Fibroblast of lung (primary cell): Measurements from ENCODE around the gene NOP9. TPM values are rescaled to one million over a fixed set of nuclear protein-coding genes. Genes with fewer than 3 reads are reported as not detected.

Experiments
- DNase-seq, 2 donors: peaks; one replicate each; pipeline versions ENCODE4 v3.0.0 to v3.0.0-alpha.2; 2010; ENCODE audit warnings: low read depth in 2 of 2
- H2AFZ ChIP-seq: 2 replicates; pipeline ENCODE4 v1.5.1; 2012; ENCODE audit warnings: low read length, control low read depth, inconsistent platforms
- H3K27ac ChIP-seq: 2 replicates; pipeline ENCODE4 v1.5.1; 2011; ENCODE audit warnings: low read length, control low read depth; ENCODE audit not compliant: insufficient read depth
- H3K27me3 ChIP-seq: 2 replicates; pipeline ENCODE4 v1.5.1; 2011; ENCODE audit warnings: mild to moderate bottlenecking, low read length; ENCODE audit not compliant: control insufficient read depth, insufficient read depth
- H3K36me3 ChIP-seq: 2 replicates; pipeline ENCODE4 v1.5.1; 2011; ENCODE audit warnings: low read length; ENCODE audit not compliant: control insufficient read depth, insufficient read depth
- H3K4me1 ChIP-seq: 2 replicates; pipeline ENCODE4 v1.5.1; 2011; ENCODE audit warnings: low read length; ENCODE audit not compliant: control insufficient read depth, insufficient read depth; ENCODE audit errors: extremely low read depth
- H3K4me2 ChIP-seq: 2 replicates; pipeline ENCODE4 v1.5.1; 2011; ENCODE audit warnings: low read length, control low read depth; ENCODE audit not compliant: insufficient read depth; ENCODE audit errors: extremely low read depth
- H3K4me3 ChIP-seq, 4 experiments: fragments of 200-600 bp in 1 of 4; sonication (generic) in 1 of 4; replicated peaks in 1 of 4; 2 replicates each; pipeline ENCODE4 v1.5.1; 2011 to 2016; ENCODE audit warnings: low read length in 4 of 4, low read depth in 3 of 4, mild to moderate bottlenecking in 3 of 4, control low read depth in 2 of 4, inconsistent platforms in 1 of 4, mixed read lengths in 1 of 4; ENCODE audit not compliant: insufficient read depth in 1 of 4; ENCODE audit errors: control extremely low read depth in 1 of 4
- H3K79me2 ChIP-seq: 2 replicates; pipeline ENCODE4 v1.5.1; 2012; ENCODE audit warnings: mild to moderate bottlenecking, low read length, inconsistent platforms; ENCODE audit not compliant: control insufficient read depth, insufficient read depth
- H3K9ac ChIP-seq: 2 replicates; pipeline ENCODE4 v1.5.1; 2011; ENCODE audit warnings: mild to moderate bottlenecking, low read length, control low read depth; ENCODE audit not compliant: insufficient read depth
- H3K9me3 ChIP-seq: 2 replicates; pipeline ENCODE4 v1.5.1; 2012; ENCODE audit warnings: low read depth, low read length; ENCODE audit not compliant: control insufficient read depth, insufficient read depth
- H4K20me1 ChIP-seq: 2 replicates; pipeline ENCODE4 v1.5.1; 2011; ENCODE audit warnings: low read length; ENCODE audit not compliant: control insufficient read depth, insufficient read depth; ENCODE audit errors: extremely low read depth
- EZH2 ChIP-seq: IDR thresholded peaks from 2 replicates; pipeline ENCODE4 v1.5.1; 2012; ENCODE audit warnings: low read length, control low read depth, mild to moderate bottlenecking; ENCODE audit errors: missing control alignments
- polyA plus RNA-seq, 2 donors: library from polyadenylated mRNA; depleted of rRNA in 1 of 2; stranded (reverse) in 1 of 2; unstranded in 1 of 2; fragments of >200 nt; gene quantifications; 2 replicates each; pipeline ENCODE4 v1.2.1, GENCODE V29; 2011 to 2012; ENCODE audit warnings: missing spikeins in 1 of 2
- total RNA-seq: library from RNA; depleted of rRNA; stranded (reverse); fragments of >200 nt; gene quantifications from 2 replicates; pipeline ENCODE4 v1.2.1, GENCODE V29; 2014
- TF ChIP-seq, protein P1 (sequence below), 2 donors: IDR thresholded peaks in 1 of 2; conservative IDR thresholded peaks in 1 of 2; 1 replicate in 1 of 2; 2 replicates in 1 of 2; pipeline ENCODE4 v1.5.1; 2011 to 2012; ENCODE audit warnings: low read length in 2 of 2, control low read depth in 1 of 2, inconsistent platforms in 1 of 2, low read depth in 1 of 2, mild to moderate bottlenecking in 1 of 2

The NOP9 gene
- total and polyA plus RNA-seq, 2 donors (not counting 1 experiment from before 2014, with no cell fraction given) = 8.0 to 16.2 TPM

DNA sequence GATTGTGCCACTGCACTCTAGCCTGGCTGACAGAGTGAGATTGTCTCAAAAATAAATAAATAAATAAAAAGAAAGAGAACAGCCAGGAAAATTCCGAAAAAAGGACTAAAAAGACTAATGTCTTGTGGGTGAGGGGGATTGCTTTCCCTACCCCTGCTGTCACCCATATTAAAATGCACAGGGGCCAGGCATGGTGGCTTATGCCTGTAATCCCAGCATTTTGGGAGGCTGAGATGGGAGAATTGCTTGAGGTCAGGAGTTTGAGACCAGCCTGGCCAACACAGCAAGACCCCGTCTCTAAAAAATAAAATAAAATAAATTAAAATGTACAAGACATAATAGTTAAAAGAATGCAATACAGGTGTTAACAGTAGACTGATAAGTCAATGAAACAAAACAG lies 6.1 kb upstream of the NOP9 start:
- Histone ChIP-seq H3K79me2 (no peaks in the 10 kb centered on the region), H3K9ac (no peak overlapping the region), H4K20me1 (no peaks in the 10 kb centered on the region), H3K36me3 (peaks cover 21% of the 10 kb centered on the region), H3K9me3 (no peaks in the 10 kb centered on the region), H2AFZ (no peak overlapping the region), H3K4me3 (no peak overlapping the region), H3K4me1 (peaks cover 4% of the 10 kb centered on the region), H3K4me2 (no peak overlapping the region), H3K27ac (no peak overlapping the region), H3K27me3 (no peaks in the 10 kb centered on the region)
- TF ChIP-seq, protein P1, sequence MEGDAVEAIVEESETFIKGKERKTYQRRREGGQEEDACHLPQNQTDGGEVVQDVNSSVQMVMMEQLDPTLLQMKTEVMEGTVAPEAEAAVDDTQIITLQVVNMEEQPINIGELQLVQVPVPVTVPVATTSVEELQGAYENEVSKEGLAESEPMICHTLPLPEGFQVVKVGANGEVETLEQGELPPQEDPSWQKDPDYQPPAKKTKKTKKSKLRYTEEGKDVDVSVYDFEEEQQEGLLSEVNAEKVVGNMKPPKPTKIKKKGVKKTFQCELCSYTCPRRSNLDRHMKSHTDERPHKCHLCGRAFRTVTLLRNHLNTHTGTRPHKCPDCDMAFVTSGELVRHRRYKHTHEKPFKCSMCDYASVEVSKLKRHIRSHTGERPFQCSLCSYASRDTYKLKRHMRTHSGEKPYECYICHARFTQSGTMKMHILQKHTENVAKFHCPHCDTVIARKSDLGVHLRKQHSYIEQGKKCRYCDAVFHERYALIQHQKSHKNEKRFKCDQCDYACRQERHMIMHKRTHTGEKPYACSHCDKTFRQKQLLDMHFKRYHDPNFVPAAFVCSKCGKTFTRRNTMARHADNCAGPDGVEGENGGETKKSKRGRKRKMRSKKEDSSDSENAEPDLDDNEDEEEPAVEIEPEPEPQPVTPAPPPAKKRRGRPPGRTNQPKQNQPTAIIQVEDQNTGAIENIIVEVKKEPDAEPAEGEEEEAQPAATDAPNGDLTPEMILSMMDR (conservative IDR thresholded peaks at IDR 0.05 in 1 of 2, IDR thresholded peaks at IDR 0.05 in 1 of 2; ENCODE audit: low read depth in 1 of 2, low read length in 2 of 2) = no peak
- TF ChIP-seq EZH2 = no peak
- DNase-seq = no peak

DNA sequence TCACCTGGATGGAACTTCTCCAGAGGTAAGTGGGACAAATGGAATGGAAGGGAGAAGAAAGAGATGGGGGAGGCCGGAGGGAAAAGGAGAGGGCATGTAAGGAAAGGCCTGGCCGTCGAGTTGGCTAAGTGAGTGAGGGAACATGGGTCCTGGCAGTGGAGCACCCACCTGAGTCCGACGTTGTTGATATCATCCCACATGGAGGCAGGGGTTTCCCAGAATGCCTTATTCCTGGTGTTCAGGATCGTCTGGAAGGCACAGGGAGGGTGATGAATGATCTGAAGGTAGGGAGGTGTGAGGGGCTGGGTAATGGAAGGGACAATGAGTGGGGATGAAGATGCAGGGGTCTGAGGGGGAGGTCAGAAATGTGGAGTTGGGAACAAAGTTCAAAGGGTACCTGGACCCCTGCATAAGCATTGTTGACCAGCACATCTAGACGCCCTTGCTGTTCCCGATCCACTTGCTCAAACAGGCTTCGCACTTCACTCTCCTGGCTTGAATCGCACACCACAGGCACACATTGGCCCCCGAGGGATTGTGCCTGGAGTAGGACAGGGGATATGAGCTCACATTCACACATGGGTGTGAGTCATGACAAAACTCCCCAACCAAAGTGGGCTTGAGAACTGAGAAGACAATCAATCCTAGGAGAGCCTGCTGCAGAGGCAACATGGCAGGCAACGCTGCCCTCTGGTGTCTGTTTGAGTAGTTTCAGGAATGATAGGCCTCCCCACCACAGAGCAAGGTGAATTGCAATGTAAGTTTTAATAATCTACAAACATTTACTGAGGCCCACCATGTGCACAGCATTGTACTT lies 3.1 kb upstream of the NOP9 start:
- Histone ChIP-seq H2AFZ (peak overlapping the region; percentile 11), H3K4me2 (no peak overlapping the region)

More for the DNA sequence above, 3.1 kb upstream of the NOP9 start:
- no peak for TF ChIP-seq EZH2
- TF ChIP-seq, protein P1 (conservative IDR thresholded peaks at IDR 0.05 in 1 of 2, IDR thresholded peaks at IDR 0.05 in 1 of 2; ENCODE audit: low read depth in 1 of 2, low read length in 2 of 2) = peak; percentile 71 to 82
- peaks cover 10% of the 10 kb centered on the region for H3K4me1 ChIP-seq
- no peak overlapping the region for H3K9ac ChIP-seq
- no peaks in the 10 kb centered on the region for H4K20me1 ChIP-seq
- no peak overlapping the region for H3K4me3 ChIP-seq
- peak overlapping the region; percentile 58 for H3K27ac ChIP-seq
- no peaks in the 10 kb centered on the region for H3K9me3 ChIP-seq
- H3K79me2 ChIP-seq = peaks cover 11% of the 10 kb centered on the region
- H3K27me3 ChIP-seq = no peaks in the 10 kb centered on the region
- peaks cover 18% of the 10 kb centered on the region for H3K36me3 ChIP-seq
- peak; percentile 89 to 92 for DNase-seq
